Keratinocyte (primary cell): Measurements from ENCODE around the gene GPR3. TPM values are rescaled to one million over a fixed set of nuclear protein-coding genes. Genes with fewer than 3 reads are reported as not detected.

ENCODE experiments used
- DNase-seq: peaks from one replicate; pipeline ENCODE4 v3.0.0-alpha.2; 2011; ENCODE audit warnings: low read depth, missing footprints, low spot score
- FAIRE-seq: peaks from 2 replicates; lab custom pipeline; 2011; peaks lifted over from hg19 to GRCh38; lab: Jason Lieb, UNC
- H2AFZ ChIP-seq: 2 replicates; pipeline ENCODE4 v1.6.0; 2012; ENCODE audit warnings: low read length, control low read depth, inconsistent platforms; ENCODE audit not compliant: control insufficient read depth
- H3K27ac ChIP-seq: 2 replicates; pipeline ENCODE4 v1.5.1; 2011; ENCODE audit warnings: low read length; ENCODE audit not compliant: control insufficient read depth, insufficient read depth
- H3K27me3 ChIP-seq: 3 replicates; pipeline ENCODE4 v1.6.0; 2011; ENCODE audit warnings: low read length; ENCODE audit not compliant: control insufficient read depth, insufficient read depth; ENCODE audit errors: extremely low read depth
- H3K36me3 ChIP-seq, 2 experiments: 2 replicates in 1 of 2; 3 replicates in 1 of 2; pipeline ENCODE4 v1.5.1; 2011; ENCODE audit warnings: low read length in 2 of 2, mild to moderate bottlenecking in 1 of 2; ENCODE audit not compliant: control insufficient read depth in 2 of 2, insufficient read depth in 2 of 2; ENCODE audit errors: extremely low read depth in 1 of 2
- H3K4me1 ChIP-seq: 3 replicates; pipeline ENCODE4 v1.5.1; 2011; ENCODE audit warnings: low read length; ENCODE audit not compliant: control insufficient read depth, insufficient read depth; ENCODE audit errors: extremely low read depth
- H3K4me2 ChIP-seq: 3 replicates; pipeline ENCODE4 v1.6.0; 2011; ENCODE audit warnings: low read depth, low read length; ENCODE audit not compliant: control insufficient read depth, insufficient read depth; ENCODE audit errors: extremely low read depth
- H3K4me3 ChIP-seq, 3 experiments: fragments of 200-600 bp in 1 of 3; sonication (generic) in 1 of 3; 2 replicates in 2 of 3; 3 replicates in 1 of 3; pipeline ENCODE4 v1.5.1; 2011 to 2016; ENCODE audit warnings: low read length in 3 of 3, mild to moderate bottlenecking in 3 of 3, control low read depth in 2 of 3, inconsistent platforms in 1 of 3, low read depth in 1 of 3, mixed read lengths in 1 of 3, mixed run types in 1 of 3, moderate library complexity in 1 of 3; ENCODE audit not compliant: control insufficient read depth in 2 of 3, insufficient read depth in 2 of 3; ENCODE audit errors: extremely low read depth in 1 of 3
- H3K79me2 ChIP-seq: 2 replicates; pipeline ENCODE4 v1.6.0; 2012; ENCODE audit warnings: low read length; ENCODE audit not compliant: control insufficient read depth, insufficient read depth
- H3K9ac ChIP-seq: 3 replicates; pipeline ENCODE4 v1.6.0; 2011; ENCODE audit warnings: low read length; ENCODE audit not compliant: control insufficient read depth, insufficient read depth; ENCODE audit errors: extremely low read depth
- H3K9me1 ChIP-seq: 3 replicates; pipeline ENCODE4 v1.6.0; 2011; ENCODE audit warnings: low read length; ENCODE audit not compliant: control insufficient read depth, insufficient read depth; ENCODE audit errors: extremely low read depth
- H3K9me3 ChIP-seq: 2 replicates; pipeline ENCODE4 v1.5.1; 2012; ENCODE audit warnings: low read depth, low read length; ENCODE audit not compliant: control insufficient read depth
- H4K20me1 ChIP-seq: 3 replicates; pipeline ENCODE4 v1.6.0; 2011; ENCODE audit warnings: low read length; ENCODE audit not compliant: control insufficient read depth, insufficient read depth; ENCODE audit errors: extremely low read depth
- EZH2 ChIP-seq: IDR thresholded peaks from one replicate; pipeline ENCODE4 v1.6.1; 2012; ENCODE audit warnings: inconsistent platforms, mild to moderate bottlenecking, low read length, moderate library complexity
- dilution Hi-C: fragments of 300-500 bp; cut with MboI; formaldehyde crosslinking; loops from one replicate; pipeline ENCODE4 v1.7.0; 2020; ENCODE audit warnings: low sequenced_read_pairs; ENCODE audit not compliant: extremely low pct_ligation_motif_present
- polyA plus RNA-seq, 5 experiments: library from polyadenylated mRNA; depleted of rRNA in 3 of 5; stranded (reverse) in 3 of 5; stranded (forward) in 1 of 5; unstranded in 1 of 5; fragments of >200 nt; gene quantifications; 1 replicate in 1 of 5; 2 replicates in 3 of 5; 3 replicates in 1 of 5; pipeline versions ENCODE4 v1.2.1 to v1.2.3, GENCODE V29; 2011 to 2012; ENCODE audit warnings: missing spikeins in 2 of 5, low read depth in 1 of 5, low replicate concordance in 1 of 5
- TF ChIP-seq, protein P1 (sequence below), 3 experiments: IDR thresholded peaks in 1 of 3; conservative IDR thresholded peaks in 1 of 3; optimal IDR thresholded peaks in 1 of 3; 2 replicates in 2 of 3; 3 replicates in 1 of 3; pipeline versions ENCODE3 to v1.5.1; 2011; ENCODE audit warnings: low read length in 3 of 3, mild to moderate bottlenecking in 3 of 3, moderate library complexity in 2 of 3, control low read depth in 1 of 3, inconsistent platforms in 1 of 3; ENCODE audit not compliant: insufficient read depth in 2 of 3; ENCODE audit errors: extremely low read depth in 1 of 3

The GPR3 gene
- polyA plus RNA-seq, 1 donor (not counting 4 experiments of a cell fraction or from before 2014, with no cell fraction given): 1.4 TPM

DNA sequence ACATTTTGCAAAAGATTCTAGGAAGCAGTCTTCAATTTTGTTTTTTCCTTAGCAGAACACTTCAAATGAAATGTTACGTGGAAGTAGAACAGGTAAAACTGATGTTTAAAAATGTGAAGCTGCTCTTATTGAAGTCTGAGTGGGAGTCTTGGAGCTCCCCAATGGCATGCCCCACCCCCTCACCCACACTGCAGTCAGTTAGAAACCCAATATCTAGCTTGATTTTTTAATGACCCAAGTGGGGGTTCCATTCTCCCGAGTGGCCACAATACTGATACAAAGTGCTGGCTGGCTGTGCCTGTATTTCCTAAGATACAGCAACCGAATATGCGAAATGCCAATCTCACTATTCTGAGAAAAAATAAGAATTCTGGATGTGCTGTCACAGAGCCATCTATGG lies 31.3 kb downstream of the GPR3 start:
- dilution Hi-C loops: loop anchor here (25.0 kb wide), 1 partner anchor 164 kb away; no protein-coding TSS in a partner anchor
- no peak for DNase-seq
- no peak overlapping the region for H3K27ac ChIP-seq
- H3K79me2 ChIP-seq: peaks cover 28% of the 10 kb centered on the region
- H2AFZ ChIP-seq: no peak overlapping the region
- H3K4me2 ChIP-seq: no peak overlapping the region
- TF ChIP-seq EZH2: no peak
- TF ChIP-seq, protein P1, sequence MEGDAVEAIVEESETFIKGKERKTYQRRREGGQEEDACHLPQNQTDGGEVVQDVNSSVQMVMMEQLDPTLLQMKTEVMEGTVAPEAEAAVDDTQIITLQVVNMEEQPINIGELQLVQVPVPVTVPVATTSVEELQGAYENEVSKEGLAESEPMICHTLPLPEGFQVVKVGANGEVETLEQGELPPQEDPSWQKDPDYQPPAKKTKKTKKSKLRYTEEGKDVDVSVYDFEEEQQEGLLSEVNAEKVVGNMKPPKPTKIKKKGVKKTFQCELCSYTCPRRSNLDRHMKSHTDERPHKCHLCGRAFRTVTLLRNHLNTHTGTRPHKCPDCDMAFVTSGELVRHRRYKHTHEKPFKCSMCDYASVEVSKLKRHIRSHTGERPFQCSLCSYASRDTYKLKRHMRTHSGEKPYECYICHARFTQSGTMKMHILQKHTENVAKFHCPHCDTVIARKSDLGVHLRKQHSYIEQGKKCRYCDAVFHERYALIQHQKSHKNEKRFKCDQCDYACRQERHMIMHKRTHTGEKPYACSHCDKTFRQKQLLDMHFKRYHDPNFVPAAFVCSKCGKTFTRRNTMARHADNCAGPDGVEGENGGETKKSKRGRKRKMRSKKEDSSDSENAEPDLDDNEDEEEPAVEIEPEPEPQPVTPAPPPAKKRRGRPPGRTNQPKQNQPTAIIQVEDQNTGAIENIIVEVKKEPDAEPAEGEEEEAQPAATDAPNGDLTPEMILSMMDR (optimal IDR thresholded peaks at IDR 0.05 in 1 of 3, IDR thresholded peaks at IDR 0.05 in 1 of 3, conservative IDR thresholded peaks at IDR 0.05 in 1 of 3; ENCODE audit: extremely low read depth in 1 of 3, insufficient read depth in 2 of 3, low read length in 3 of 3): no peak
- H3K4me3 ChIP-seq: no peak overlapping the region
- peaks cover 6% of the 10 kb centered on the region for H3K4me1 ChIP-seq
- H3K9ac ChIP-seq: no peak overlapping the region
- no peaks in the 10 kb centered on the region for H3K9me1 ChIP-seq
- H3K27me3 ChIP-seq: no peaks in the 10 kb centered on the region
- no peaks in the 10 kb centered on the region for H3K9me3 ChIP-seq
- peaks cover 7 to 15% of the 10 kb centered on the region in 2 experiments for H3K36me3 ChIP-seq
- no peaks in the 10 kb centered on the region for H4K20me1 ChIP-seq
- no peak for FAIRE-seq

DNA sequence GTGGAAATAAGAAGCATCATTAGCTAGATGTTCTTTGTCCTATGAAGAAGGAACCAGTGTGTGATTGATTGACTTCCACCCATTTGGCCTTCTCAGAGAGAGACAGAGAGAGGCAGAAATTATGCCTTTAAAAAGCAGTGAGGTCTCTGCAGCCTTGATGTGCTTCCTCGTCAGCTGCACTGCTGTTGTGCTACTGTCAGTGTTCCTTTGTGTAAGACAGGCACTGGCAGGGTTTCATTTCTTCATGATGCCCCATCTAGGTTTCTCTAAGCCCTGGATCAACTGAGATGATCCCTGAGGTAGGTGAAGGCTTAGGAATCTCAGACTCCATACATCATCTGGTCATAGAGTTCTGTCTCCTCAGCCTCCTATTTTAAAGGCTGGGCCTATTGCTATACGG lies 34.9 kb downstream of the GPR3 start:
- Histone ChIP-seq H3K4me3 (no peak overlapping the region), H3K4me2 (no peak overlapping the region), H3K36me3 (peaks cover 7 to 15% of the 10 kb centered on the region in 2 experiments), H3K9ac (no peak overlapping the region), H3K27me3 (no peaks in the 10 kb centered on the region), H3K9me3 (no peaks in the 10 kb centered on the region), H4K20me1 (peaks cover 7% of the 10 kb centered on the region), H2AFZ (no peak overlapping the region), H3K27ac (no peak overlapping the region), H3K9me1 (no peaks in the 10 kb centered on the region), H3K79me2 (peaks cover 45% of the 10 kb centered on the region), H3K4me1 (peaks cover 10% of the 10 kb centered on the region)
- no peak for FAIRE-seq
- no peak for DNase-seq
- no peak for TF ChIP-seq EZH2
- TF ChIP-seq, protein P1 (optimal IDR thresholded peaks at IDR 0.05 in 1 of 3, IDR thresholded peaks at IDR 0.05 in 1 of 3, conservative IDR thresholded peaks at IDR 0.05 in 1 of 3; ENCODE audit: extremely low read depth in 1 of 3, insufficient read depth in 2 of 3, low read length in 3 of 3): no peak
- dilution Hi-C loops: no loop called here
